GM20000 (cell line): ENCODE data around the gene GPC6.

ENCODE experiments used
- DNase-seq: peaks from one replicate; pipeline ENCODE4 v3.0.0; 2012; ENCODE audit warnings: low spot score
- TF ChIP-seq, protein P1 (sequence below): IDR thresholded peaks from 2 replicates; pipeline ENCODE4 v1.5.1; 2012; ENCODE audit warnings: mild to moderate bottlenecking, control low read depth; ENCODE audit errors: extremely low read depth, missing control alignments

Gene GPC6

GRCh38 chr13:93744033-93744432 is 517.4 kb downstream of the GPC6 start:
- TF ChIP-seq, protein P1, sequence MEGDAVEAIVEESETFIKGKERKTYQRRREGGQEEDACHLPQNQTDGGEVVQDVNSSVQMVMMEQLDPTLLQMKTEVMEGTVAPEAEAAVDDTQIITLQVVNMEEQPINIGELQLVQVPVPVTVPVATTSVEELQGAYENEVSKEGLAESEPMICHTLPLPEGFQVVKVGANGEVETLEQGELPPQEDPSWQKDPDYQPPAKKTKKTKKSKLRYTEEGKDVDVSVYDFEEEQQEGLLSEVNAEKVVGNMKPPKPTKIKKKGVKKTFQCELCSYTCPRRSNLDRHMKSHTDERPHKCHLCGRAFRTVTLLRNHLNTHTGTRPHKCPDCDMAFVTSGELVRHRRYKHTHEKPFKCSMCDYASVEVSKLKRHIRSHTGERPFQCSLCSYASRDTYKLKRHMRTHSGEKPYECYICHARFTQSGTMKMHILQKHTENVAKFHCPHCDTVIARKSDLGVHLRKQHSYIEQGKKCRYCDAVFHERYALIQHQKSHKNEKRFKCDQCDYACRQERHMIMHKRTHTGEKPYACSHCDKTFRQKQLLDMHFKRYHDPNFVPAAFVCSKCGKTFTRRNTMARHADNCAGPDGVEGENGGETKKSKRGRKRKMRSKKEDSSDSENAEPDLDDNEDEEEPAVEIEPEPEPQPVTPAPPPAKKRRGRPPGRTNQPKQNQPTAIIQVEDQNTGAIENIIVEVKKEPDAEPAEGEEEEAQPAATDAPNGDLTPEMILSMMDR: no peak
- no peak for DNase-seq

- no peak for DNase-seq
- TF ChIP-seq, protein P1: no peak
These were observed 518.3 kb downstream of the GPC6 start for GRCh38 chr13:93744886-93745285.

- TF ChIP-seq, protein P1: no peak
- DNase-seq: no peak
These were observed 519.3 kb downstream of the GPC6 start for GRCh38 chr13:93745884-93746283.

GRCh38 chr13:93746589-93746988 is 520.0 kb downstream of the GPC6 start:
- TF ChIP-seq, protein P1: no peak
- no peak for DNase-seq

GRCh38 chr13:93750676-93751075 is 524.1 kb downstream of the GPC6 start:
- DNase-seq: no peak
- TF ChIP-seq, protein P1: no peak

DNA sequence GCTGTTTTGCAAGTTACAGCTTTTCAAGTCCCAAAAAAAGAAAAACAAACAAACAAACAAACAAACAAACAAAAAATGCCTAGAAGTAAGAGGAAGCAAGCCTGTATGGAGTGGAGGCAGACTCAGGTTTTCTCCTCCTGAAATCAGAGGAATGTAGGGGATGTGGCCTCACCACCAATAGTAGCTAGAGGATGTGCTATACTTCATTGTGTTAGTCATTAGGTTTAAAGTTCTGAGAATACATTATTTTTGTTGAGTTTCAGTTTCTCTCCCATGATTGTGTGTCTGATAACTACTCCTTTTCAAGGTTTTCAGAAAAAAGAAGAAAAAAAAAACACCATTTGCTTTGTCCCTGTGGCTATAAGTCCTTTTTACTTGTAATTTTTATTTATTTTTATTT is 524.5 kb downstream of the GPC6 start:
- no peak for DNase-seq
- TF ChIP-seq, protein P1: no peak

DNA sequence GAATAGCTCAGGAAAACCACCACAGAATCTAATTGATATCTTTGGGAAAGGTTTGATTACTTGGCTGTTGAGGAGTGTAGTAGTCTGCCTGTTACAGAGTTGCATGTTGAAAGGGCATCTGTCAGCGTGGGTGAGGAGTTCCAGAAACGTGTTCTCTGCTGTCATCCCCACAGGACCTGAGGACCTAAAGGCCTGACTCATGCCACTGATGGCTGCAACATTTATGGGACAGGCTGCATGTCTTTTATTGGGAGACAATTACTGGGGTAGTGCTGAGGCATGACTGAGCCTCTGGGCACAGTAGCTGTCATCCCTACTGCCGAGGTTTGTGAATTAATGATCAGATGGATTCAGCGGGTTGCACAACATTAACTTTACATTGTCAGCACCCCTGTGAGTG is 525.9 kb downstream of the GPC6 start:
- TF ChIP-seq, protein P1: no peak
- DNase-seq: no peak
